CD8-positive, alpha-beta memory T cell (primary cell): Measurements from ENCODE around the gene TBC1D2B. TPM values are rescaled to one million over a fixed set of nuclear protein-coding genes. Genes with fewer than 3 reads are reported as not detected.
"Not testable (repeated sequence)": the region's sequence is repeated elsewhere in the genome, so short reads cannot be mapped to it uniquely, and the experiment has no call there.

ENCODE experiments used
- CTCF ChIA-PET: fragments of 350-600 bp; sonication (Branson Sonifier 250); formaldehyde crosslinking; loops from one replicate; lab custom pipeline; 2021; ENCODE audit warnings: antibody characterized with exemption; lab: Charles Lee
- POLR2A ChIA-PET: fragments of 350-600 bp; sonication (Branson Sonifier 250); formaldehyde crosslinking; loops from one replicate; lab custom pipeline; 2021; ENCODE audit warnings: antibody characterized with exemption; lab: Charles Lee
- DNase-seq, 5 donors: peaks; one replicate each; pipeline versions ENCODE4 v3.0.0 to v3.0.0-alpha.2; 2020 to 2022; ENCODE audit warnings: mixed read lengths in 1 of 5
- H3K27ac ChIP-seq: one replicate; pipeline ENCODE4 v1.7.0; 2013; ENCODE audit warnings: low read depth, mild to moderate bottlenecking, low read length, moderate library complexity
- H3K27me3 ChIP-seq: 2 replicates; pipeline ENCODE4 v1.7.0; 2013; ENCODE audit warnings: low read length, mild to moderate bottlenecking; ENCODE audit not compliant: insufficient read depth, poor library complexity, severe bottlenecking
- H3K36me3 ChIP-seq: 2 replicates; pipeline ENCODE4 v1.7.0; 2013; ENCODE audit warnings: mild to moderate bottlenecking, low read length, moderate library complexity; ENCODE audit not compliant: insufficient read depth
- H3K4me1 ChIP-seq: 2 replicates; pipeline ENCODE4 v1.7.0; 2013; ENCODE audit warnings: mild to moderate bottlenecking, low read length, moderate library complexity; ENCODE audit not compliant: insufficient read depth
- H3K4me3 ChIP-seq: 2 replicates; pipeline ENCODE4 v1.7.0; 2013; ENCODE audit warnings: mild to moderate bottlenecking, low read length
- H3K9me3 ChIP-seq: 2 replicates; pipeline ENCODE4 v1.7.0; 2013; ENCODE audit warnings: mild to moderate bottlenecking, low read length
- H3K27ac Mint-ChIP-seq, 8 donors: one replicate each; pipeline ENCODE4 v1.8.0; 2020 to 2021; ENCODE audit warnings: mixed read lengths in 8 of 8, mild to moderate bottlenecking in 6 of 8, inconsistent platforms in 3 of 8, moderate library complexity in 3 of 8
- H3K27me3 Mint-ChIP-seq, 2 donors: one replicate each; pipeline ENCODE4 v1.8.0; 2020 to 2021; ENCODE audit warnings: mixed read lengths in 2 of 2, mild to moderate bottlenecking in 1 of 2, moderate library complexity in 1 of 2
- H3K36me3 Mint-ChIP-seq, 3 donors: one replicate each; pipeline ENCODE4 v1.8.0; 2020 to 2021; ENCODE audit warnings: mixed read lengths in 3 of 3, inconsistent platforms in 1 of 3, mild to moderate bottlenecking in 1 of 3
- H3K4me1 Mint-ChIP-seq, 3 donors: one replicate each; pipeline ENCODE4 v1.8.0; 2020 to 2021; ENCODE audit warnings: mixed read lengths in 3 of 3, inconsistent platforms in 1 of 3, mild to moderate bottlenecking in 1 of 3
- H3K4me3 Mint-ChIP-seq, 7 donors: one replicate each; pipeline ENCODE4 v1.8.0; 2020 to 2021; ENCODE audit warnings: mixed read lengths in 7 of 7, mild to moderate bottlenecking in 6 of 7, moderate library complexity in 4 of 7, inconsistent platforms in 2 of 7
- H3K9me3 Mint-ChIP-seq, 5 donors: one replicate each; pipeline ENCODE4 v1.8.0; 2020 to 2022; ENCODE audit warnings: mixed read lengths in 5 of 5, mild to moderate bottlenecking in 3 of 5, moderate library complexity in 2 of 5, inconsistent platforms in 1 of 5
- polyA plus RNA-seq: library from polyadenylated mRNA; unstranded; fragments of 300-500 nt; fragmentation: Illumina TruSeq; gene quantifications from one replicate; pipeline ENCODE4 v1.2.3, GENCODE V29; 2021
- total RNA-seq, 2 experiments: library from RNA; stranded (reverse); gene quantifications; one replicate each; pipeline ENCODE4 v1.2.3, GENCODE V29; 2021

Gene TBC1D2B
- total and polyA plus RNA-seq, 3 experiments from 2014 or later: 26.4 to 41.1 (median 40.1) TPM

DNA sequence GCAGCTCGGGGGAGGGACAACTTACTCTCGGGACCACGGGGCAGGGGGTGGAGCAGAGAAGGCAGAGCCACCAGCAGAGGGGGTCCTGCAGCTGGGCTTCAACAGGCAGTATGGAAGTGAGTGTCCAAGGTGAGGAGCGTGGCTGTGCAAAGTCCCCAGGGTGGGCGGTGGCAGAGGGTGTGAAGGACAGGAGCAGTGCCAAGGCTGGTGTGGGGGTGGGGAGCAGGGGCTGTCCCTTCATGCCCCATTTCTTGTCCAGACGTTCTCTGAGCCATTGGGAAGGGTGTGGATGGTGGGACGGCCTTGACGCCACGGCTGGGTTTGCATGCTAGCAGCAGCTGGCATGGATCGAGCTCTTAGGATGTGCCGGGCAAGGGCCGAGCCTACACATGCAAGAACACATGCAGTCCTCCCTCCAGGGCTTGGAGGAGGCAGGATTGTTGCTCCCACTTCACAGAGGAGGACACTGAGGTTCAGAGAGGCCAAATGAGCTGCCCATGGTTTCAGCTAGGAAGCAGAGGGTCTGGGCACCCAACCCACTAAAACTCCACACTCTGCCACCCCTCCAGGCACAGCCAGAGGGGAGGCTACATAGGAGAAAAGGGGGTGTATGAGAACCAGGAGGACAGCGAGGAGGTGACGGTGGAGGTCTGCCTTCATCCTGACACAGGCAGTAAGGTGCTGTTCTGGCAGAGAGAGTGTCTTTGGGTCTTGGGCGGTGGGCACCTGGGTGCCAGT is 93.6 kb downstream of the TBC1D2B start:
- no peaks in the 10 kb centered on the region for H3K27me3 ChIP-seq

DNA sequence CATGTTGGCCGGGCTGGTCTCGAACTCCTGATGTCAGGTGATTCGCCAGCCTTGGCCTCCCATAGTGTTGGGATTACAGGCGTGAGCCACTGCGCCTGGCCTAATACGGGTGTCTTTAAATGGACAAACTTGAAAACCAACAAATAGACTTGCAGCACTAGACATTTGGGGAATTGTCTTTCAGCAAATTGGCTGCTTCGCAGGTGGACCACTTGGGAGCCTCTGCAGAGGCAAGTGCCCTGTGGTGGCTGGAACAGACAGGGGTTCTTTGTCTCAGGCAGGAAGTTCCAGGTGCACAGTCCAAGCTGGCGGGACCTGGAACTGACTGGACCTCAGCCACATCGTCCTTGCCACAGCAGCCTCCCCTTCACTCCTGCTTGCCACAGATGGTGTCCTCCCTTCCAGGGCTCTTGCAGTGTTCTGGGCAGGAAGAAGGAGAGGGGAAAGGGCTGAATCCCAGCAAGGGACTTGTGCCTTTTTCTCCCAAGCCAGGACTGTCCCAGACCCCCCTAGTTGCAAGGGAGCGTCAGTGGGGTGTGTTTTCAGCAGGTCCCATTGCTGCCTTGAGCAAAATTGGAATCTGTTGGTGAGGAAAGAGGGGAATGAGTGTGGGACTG is 94.3 kb downstream of the TBC1D2B start:
- Mint-ChIP-seq H3K9me3 (no peaks in the 10 kb centered on the region), H3K4me1 (peaks cover 0 to 4% (median 3%) of the 10 kb centered on the region in 3 donors), H3K4me3 (no peak overlapping the region), H3K36me3 (no peaks in the 10 kb centered on the region), H3K27ac (peak overlapping the region in 1 of 8 donors; percentile 23), H3K27me3 (peaks cover 6 to 7% of the 10 kb centered on the region in 2 donors)
- Histone ChIP-seq H3K27me3 (no peaks in the 10 kb centered on the region), H3K4me3 (no peak overlapping the region), H3K9me3 (no peaks in the 10 kb centered on the region), H3K4me1 (no peaks in the 10 kb centered on the region), H3K36me3 (no peaks in the 10 kb centered on the region), H3K27ac (no peak overlapping the region)
- CTCF ChIA-PET: no interaction called here
- POLR2A ChIA-PET: no interaction called here
- no peak for DNase-seq

More for the DNA sequence above, 93.6 kb downstream of the TBC1D2B start:
- Histone ChIP-seq H3K4me3 (no peak overlapping the region), H3K27ac (no peak overlapping the region), H3K36me3 (no peaks in the 10 kb centered on the region), H3K4me1 (no peaks in the 10 kb centered on the region), H3K9me3 (no peaks in the 10 kb centered on the region)
- Mint-ChIP-seq H3K4me1 (peaks cover 2 to 5% (median 3%) of the 10 kb centered on the region in 3 donors), H3K9me3 (no peaks in the 10 kb centered on the region), H3K27ac (peak overlapping the region in 2 of 8 donors; percentile 23 to 84), H3K36me3 (no peaks in the 10 kb centered on the region), H3K27me3 (peaks cover 6 to 7% of the 10 kb centered on the region in 2 donors), H3K4me3 (no peak overlapping the region)
- DNase-seq: no peak
- ChIA-PET POLR2A (no interaction called here), CTCF (no interaction called here)

DNA sequence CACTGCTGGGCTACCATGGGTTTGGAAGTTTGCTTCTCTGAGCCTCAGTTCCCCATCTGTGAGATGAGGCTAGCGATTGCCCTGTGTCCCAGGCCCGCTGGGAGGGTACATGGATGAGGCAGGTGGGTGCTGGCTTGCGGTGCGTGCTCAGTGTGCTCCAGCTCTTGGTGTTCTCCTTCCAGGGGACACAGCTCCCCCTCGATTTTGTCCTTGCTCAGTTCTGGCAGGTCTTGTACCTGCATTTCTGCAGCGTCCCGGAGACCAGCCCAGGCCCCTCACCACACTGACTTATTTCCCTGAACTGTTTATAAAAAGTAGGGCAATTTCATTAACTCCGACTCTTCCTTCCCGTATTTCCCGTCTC is 95.4 kb downstream of the TBC1D2B start:
- peaks cover 0 to 4% (median 3%) of the 10 kb centered on the region in 3 donors for H3K4me1 Mint-ChIP-seq
- Histone ChIP-seq H3K4me3 (no peak overlapping the region), H3K27ac (no peak overlapping the region), H3K4me1 (no peaks in the 10 kb centered on the region), H3K27me3 (no peaks in the 10 kb centered on the region), H3K9me3 (no peaks in the 10 kb centered on the region), H3K36me3 (no peaks in the 10 kb centered on the region)
- no peak for DNase-seq
- ChIA-PET CTCF (interaction anchor here (1.2 kb wide), 1 partner anchor 131 kb away, joined by 3 read pairs; no protein-coding TSS in a partner anchor), POLR2A (no interaction called here)
- H3K4me3 Mint-ChIP-seq: no peak overlapping the region
- peaks cover 4 to 7% of the 10 kb centered on the region in 2 donors for H3K27me3 Mint-ChIP-seq
- H3K36me3 Mint-ChIP-seq: no peaks in the 10 kb centered on the region
- H3K9me3 Mint-ChIP-seq: no peaks in the 10 kb centered on the region
- no peak overlapping the region for H3K27ac Mint-ChIP-seq

DNA sequence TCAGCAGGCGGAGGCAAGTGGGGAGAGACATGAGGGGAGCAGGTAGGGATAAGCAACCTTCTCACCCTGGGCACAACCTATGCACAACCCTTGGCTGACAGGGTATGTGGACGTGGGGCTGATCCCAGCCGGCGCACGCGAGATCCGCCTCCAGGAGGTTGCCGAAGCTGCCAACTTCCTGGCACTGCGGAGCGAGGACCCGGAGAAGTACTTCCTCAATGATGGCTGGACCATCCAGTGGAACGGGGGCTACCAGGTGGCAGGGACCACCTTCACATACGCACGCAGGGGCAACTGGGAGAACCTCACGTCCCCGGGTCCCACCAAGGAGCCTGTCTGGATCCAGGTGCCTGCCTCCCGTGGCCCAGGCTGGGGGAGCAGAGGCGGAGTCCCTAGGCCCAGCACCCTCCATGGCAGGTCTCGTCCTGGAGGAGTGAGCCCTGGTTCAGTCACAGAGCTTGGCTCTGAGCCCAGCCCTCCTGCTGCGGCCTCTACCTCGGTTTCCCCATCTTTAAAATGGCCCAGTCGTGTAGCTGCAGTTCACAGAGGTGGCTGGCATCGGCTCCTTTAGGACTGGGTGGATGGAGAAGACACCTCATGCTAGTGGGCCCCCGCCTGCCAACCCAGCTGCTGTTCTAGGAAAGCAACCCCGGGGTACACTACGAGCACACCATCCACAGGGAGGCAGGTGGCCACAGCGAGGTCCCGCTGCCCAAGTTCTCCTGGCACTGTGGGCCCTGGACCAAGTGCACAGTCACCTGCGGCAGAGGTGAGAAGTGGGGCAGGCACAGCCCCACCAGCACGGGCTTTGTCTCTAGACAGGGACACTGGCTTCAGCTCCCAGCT is 96.0 kb downstream of the TBC1D2B start:
- H3K36me3 ChIP-seq: no peaks in the 10 kb centered on the region

DNA sequence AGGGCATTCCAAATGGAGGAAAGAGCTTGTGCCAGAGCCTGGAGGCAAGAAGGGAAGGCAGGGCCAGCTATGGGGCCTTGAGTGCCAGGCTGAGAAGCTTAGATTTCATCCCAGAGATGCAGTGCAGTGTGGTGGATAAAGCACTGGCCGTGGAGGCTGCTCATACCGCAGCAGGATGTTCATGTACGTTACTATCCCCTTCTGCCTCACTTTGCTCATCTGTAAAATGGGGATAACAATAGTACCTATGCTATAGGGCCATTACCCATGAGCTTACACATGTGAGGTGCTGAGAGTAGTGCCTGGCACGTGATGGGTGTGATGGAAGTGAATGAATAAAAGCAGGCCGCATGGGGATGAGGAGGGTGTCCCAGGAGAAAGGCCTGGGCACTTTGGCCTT is 96.8 kb downstream of the TBC1D2B start:
- CTCF ChIA-PET, H3K9me3 Mint-ChIP-seq, H3K36me3 ChIP-seq, H3K4me1 ChIP-seq, H3K36me3 Mint-ChIP-seq, H3K27ac ChIP-seq, DNase-seq, H3K4me3 ChIP-seq, POLR2A ChIA-PET, H3K27me3 Mint-ChIP-seq, H3K9me3 ChIP-seq, H3K4me1 Mint-ChIP-seq, H3K27me3 ChIP-seq: not testable (repeated sequence)
- Mint-ChIP-seq H3K4me3 (peak overlapping the region in 1 of 7 donors; percentile 73), H3K27ac (peak overlapping the region in 1 of 8 donors; percentile 41)

More for the DNA sequence above, 96.0 kb downstream of the TBC1D2B start:
- no peak overlapping the region for H3K4me3 ChIP-seq
- H3K4me1 ChIP-seq: no peaks in the 10 kb centered on the region
- Mint-ChIP-seq H3K4me1 (peaks cover 0 to 4% (median 3%) of the 10 kb centered on the region in 3 donors), H3K9me3 (no peaks in the 10 kb centered on the region), H3K36me3 (no peaks in the 10 kb centered on the region), H3K27ac (no peak overlapping the region), H3K4me3 (peak overlapping the region in 1 of 7 donors; percentile 73), H3K27me3 (peaks cover 4 to 7% of the 10 kb centered on the region in 2 donors)
- no peak overlapping the region for H3K27ac ChIP-seq
- POLR2A ChIA-PET: no interaction called here
- DNase-seq: no peak
- no peaks in the 10 kb centered on the region for H3K9me3 ChIP-seq
- CTCF ChIA-PET: interaction anchor here (1.2 kb wide), 1 partner anchor 132 kb away, joined by 3 read pairs; no protein-coding TSS in a partner anchor
- H3K27me3 ChIP-seq: no peaks in the 10 kb centered on the region

DNA sequence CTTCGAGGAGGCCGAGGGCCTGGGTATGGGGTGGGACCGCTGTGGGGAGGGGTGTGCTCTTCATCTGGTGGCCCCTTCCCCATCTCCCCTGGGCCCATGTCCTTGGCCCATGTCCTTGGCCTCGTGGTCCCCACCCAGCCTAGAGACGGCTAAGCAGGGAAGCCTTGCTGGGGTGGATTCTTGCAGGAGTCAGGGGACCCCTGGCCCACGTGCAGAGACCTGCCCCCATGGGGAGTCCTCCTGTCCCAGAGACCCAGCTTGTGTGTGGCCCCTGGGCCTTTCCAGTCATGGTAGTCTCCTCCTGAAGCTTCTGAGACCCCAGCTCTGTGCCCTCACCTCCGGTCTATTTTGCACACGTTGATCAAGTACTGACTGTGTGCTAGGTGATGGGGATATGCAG is 97.4 kb downstream of the TBC1D2B start:
- Mint-ChIP-seq H3K27ac (no peak overlapping the region), H3K4me1 (peaks cover 0 to 4% (median 3%) of the 10 kb centered on the region in 3 donors), H3K4me3 (no peak overlapping the region), H3K27me3 (peaks cover 4 to 7% of the 10 kb centered on the region in 2 donors), H3K36me3 (no peaks in the 10 kb centered on the region), H3K9me3 (no peaks in the 10 kb centered on the region)
- ChIA-PET POLR2A (no interaction called here), CTCF (no interaction called here)
- Histone ChIP-seq H3K27ac (no peak overlapping the region), H3K9me3 (no peaks in the 10 kb centered on the region), H3K4me3 (no peak overlapping the region), H3K36me3 (no peaks in the 10 kb centered on the region), H3K27me3 (no peaks in the 10 kb centered on the region), H3K4me1 (no peaks in the 10 kb centered on the region)
- no peak for DNase-seq

DNA sequence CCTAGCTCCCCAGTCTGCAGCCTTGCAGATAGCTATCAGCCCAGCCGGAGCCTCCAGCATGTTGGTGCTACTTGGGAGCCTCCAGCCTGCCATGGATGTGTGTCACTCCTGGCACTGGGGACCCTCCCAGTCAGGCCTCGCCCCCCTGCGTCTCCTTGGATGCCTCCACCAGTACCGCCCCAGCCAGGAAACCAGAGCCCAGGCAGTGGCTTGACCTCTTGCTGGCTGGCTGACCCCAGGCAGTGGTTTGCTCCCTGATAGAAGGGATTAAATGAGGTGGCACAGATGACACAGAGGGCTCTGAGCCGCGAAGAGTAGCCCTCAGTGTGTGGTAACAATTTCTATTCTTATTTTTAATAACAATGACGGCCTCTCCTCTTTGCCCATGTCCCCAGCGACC is 98.4 kb downstream of the TBC1D2B start:
- H3K36me3 Mint-ChIP-seq, H3K27me3 Mint-ChIP-seq, H3K4me1 ChIP-seq, CTCF ChIA-PET, H3K27ac Mint-ChIP-seq, H3K4me1 Mint-ChIP-seq, H3K27ac ChIP-seq, H3K36me3 ChIP-seq, DNase-seq, H3K9me3 ChIP-seq, H3K27me3 ChIP-seq, H3K4me3 ChIP-seq, H3K4me3 Mint-ChIP-seq, POLR2A ChIA-PET, H3K9me3 Mint-ChIP-seq: not testable (repeated sequence)

DNA sequence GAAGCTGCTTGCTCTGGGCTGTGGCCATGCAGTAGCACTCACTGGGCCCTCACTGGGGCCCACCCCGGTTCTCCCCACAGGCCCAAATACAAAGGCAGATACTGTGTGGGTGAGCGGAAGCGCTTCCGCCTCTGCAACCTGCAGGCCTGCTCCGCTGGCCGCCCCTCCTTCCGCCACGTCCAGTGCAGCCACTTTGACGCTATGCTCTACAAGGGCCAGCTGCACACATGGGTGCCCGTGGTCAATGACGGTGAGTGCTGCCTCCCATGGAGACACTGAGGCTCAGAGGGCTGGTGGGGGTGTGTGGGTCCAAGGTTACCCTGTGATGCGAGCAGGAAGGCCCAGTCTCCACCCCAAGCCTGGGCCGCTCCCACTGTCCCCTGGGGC is 98.8 kb downstream of the TBC1D2B start:
- H3K36me3 ChIP-seq, POLR2A ChIA-PET, DNase-seq, H3K36me3 Mint-ChIP-seq, H3K27ac ChIP-seq, H3K4me1 Mint-ChIP-seq, H3K4me1 ChIP-seq, H3K27me3 Mint-ChIP-seq, H3K9me3 ChIP-seq, H3K27me3 ChIP-seq, H3K9me3 Mint-ChIP-seq, H3K4me3 ChIP-seq, H3K27ac Mint-ChIP-seq, H3K4me3 Mint-ChIP-seq: not testable (repeated sequence)
- CTCF ChIA-PET: interaction anchor here (1.7 kb wide), 1 partner anchor 130 kb away, joined by 4 read pairs; no protein-coding TSS in a partner anchor
